Mesenchymal stem cell (in vitro differentiated cells and primary cell): ENCODE results near the gene DNAI4.
A peak's percentile ranks its signal among the peaks of the same experiment; 100 is the strongest.

ENCODE experiments used
- DNase-seq: peaks from one replicate; pipeline ENCODE4 v3.0.0-alpha.2; 2013
- H2AFZ ChIP-seq: one replicate; pipeline ENCODE4 v1.6.1; 2013; ENCODE audit warnings: low read depth, mild to moderate bottlenecking, control low read depth, inconsistent platforms, low read length, moderate library complexity
- H2AK5ac ChIP-seq: 2 replicates; pipeline ENCODE4 v1.6.1; 2013; ENCODE audit warnings: low read length, moderate library complexity, mild to moderate bottlenecking, inconsistent platforms; ENCODE audit not compliant: severe bottlenecking
- H2BK120ac ChIP-seq: one replicate; pipeline ENCODE4 v1.6.1; 2013; ENCODE audit warnings: low read depth, mild to moderate bottlenecking, inconsistent platforms, low read length, moderate library complexity
- H2BK12ac ChIP-seq, 2 experiments: one replicate each; pipeline ENCODE4 v1.6.1; 2013; ENCODE audit warnings: inconsistent platforms in 2 of 2, low read length in 2 of 2, mild to moderate bottlenecking in 2 of 2, moderate library complexity in 2 of 2, control low read depth in 1 of 2
- H2BK15ac ChIP-seq: one replicate; pipeline ENCODE4 v1.6.1; 2013; ENCODE audit warnings: mild to moderate bottlenecking, low read depth, inconsistent platforms; ENCODE audit not compliant: poor library complexity, severe bottlenecking
- H2BK5ac ChIP-seq: 2 replicates; pipeline ENCODE4 v1.6.1; 2013; ENCODE audit warnings: low read depth, mild to moderate bottlenecking, low read length, control low read depth, inconsistent platforms; ENCODE audit not compliant: poor library complexity, severe bottlenecking
- H3K14ac ChIP-seq, 2 experiments: one replicate each; pipeline ENCODE4 v1.6.1; 2013; ENCODE audit warnings: inconsistent platforms in 2 of 2, low read length in 2 of 2, control low read depth in 1 of 2, mild to moderate bottlenecking in 1 of 2, moderate library complexity in 1 of 2
- H3K18ac ChIP-seq, 2 experiments: one replicate each; pipeline ENCODE4 v1.6.1; 2013; ENCODE audit warnings: inconsistent platforms in 2 of 2, low read length in 2 of 2, control low read depth in 1 of 2, low read depth in 1 of 2, mild to moderate bottlenecking in 1 of 2
- H3K23ac ChIP-seq, 2 experiments: one replicate each; pipeline ENCODE4 v1.6.1; 2013; ENCODE audit warnings: inconsistent platforms in 2 of 2, low read length in 2 of 2, mild to moderate bottlenecking in 2 of 2, moderate library complexity in 2 of 2, control low read depth in 1 of 2
- H3K27ac ChIP-seq: 2 replicates; pipeline ENCODE4 v1.5.1; 2013; ENCODE audit warnings: mild to moderate bottlenecking, moderate library complexity, low read length, control low read depth, inconsistent platforms; ENCODE audit not compliant: poor library complexity, severe bottlenecking
- H3K27me3 ChIP-seq, 2 experiments: 2 replicates each; pipeline versions ENCODE4 v1.6.1 to v1.7.0; 2013; ENCODE audit warnings: low read length in 2 of 2, mild to moderate bottlenecking in 2 of 2, moderate library complexity in 2 of 2, control low read depth in 1 of 2, inconsistent platforms in 1 of 2; ENCODE audit not compliant: control insufficient read depth in 1 of 2, insufficient read depth in 1 of 2
- H3K36me3 ChIP-seq, 2 experiments: 2 replicates each; pipeline versions ENCODE4 v1.6.1 to v1.7.0; 2013; ENCODE audit warnings: low read length in 2 of 2, control low read depth in 1 of 2, inconsistent platforms in 1 of 2, low read depth in 1 of 2, mild to moderate bottlenecking in 1 of 2; ENCODE audit not compliant: insufficient read depth in 2 of 2, control insufficient read depth in 1 of 2
- H3K4ac ChIP-seq, 2 experiments: one replicate each; pipeline ENCODE4 v1.6.1; 2013; ENCODE audit warnings: inconsistent platforms in 2 of 2, low read length in 2 of 2, mild to moderate bottlenecking in 2 of 2, moderate library complexity in 2 of 2, control low read depth in 1 of 2, low read depth in 1 of 2
- H3K4me1 ChIP-seq: 2 replicates; pipeline ENCODE4 v1.6.1; 2013; ENCODE audit warnings: low read depth, low read length, control low read depth; ENCODE audit not compliant: control insufficient read depth, insufficient read depth
- H3K4me2 ChIP-seq: 2 replicates; pipeline ENCODE4 v1.6.1; 2013; ENCODE audit warnings: low read length, mild to moderate bottlenecking, inconsistent platforms; ENCODE audit not compliant: poor library complexity, severe bottlenecking
- H3K4me3 ChIP-seq, 2 experiments: 2 replicates each; pipeline versions ENCODE4 v1.5.1 to v1.7.0; 2013; ENCODE audit warnings: low read length in 2 of 2, mild to moderate bottlenecking in 2 of 2, control low read depth in 1 of 2, low read depth in 1 of 2; ENCODE audit not compliant: insufficient read depth in 1 of 2
- H3K79me1 ChIP-seq: replicated peaks from 2 replicates; pipeline ENCODE4 v1.6.1; 2013; ENCODE audit warnings: mild to moderate bottlenecking, control low read depth, low read length, inconsistent platforms; ENCODE audit not compliant: poor library complexity, severe bottlenecking
- H3K9ac ChIP-seq: 2 replicates; pipeline ENCODE4 v1.7.0; 2013; ENCODE audit warnings: mild to moderate bottlenecking, low read length, moderate library complexity
- H3K9me3 ChIP-seq: 2 replicates; pipeline ENCODE4 v1.7.0; 2013; ENCODE audit warnings: mild to moderate bottlenecking, low read length; ENCODE audit not compliant: control insufficient read depth
- H4K8ac ChIP-seq: one replicate; pipeline ENCODE4 v1.6.1; 2013; ENCODE audit warnings: inconsistent platforms, mild to moderate bottlenecking, low read length, moderate library complexity
- H4K91ac ChIP-seq: one replicate; pipeline ENCODE4 v1.6.1; 2013; ENCODE audit warnings: mild to moderate bottlenecking, low read length, inconsistent platforms
- WGBS: methylation state at CpG from one replicate; pipeline ENCODE4 v1.1.7; 2013; ENCODE audit warnings: mixed read lengths; 5-methylcytosine and 5-hydroxymethylcytosine counted together

DNAI4 gene

DNA sequence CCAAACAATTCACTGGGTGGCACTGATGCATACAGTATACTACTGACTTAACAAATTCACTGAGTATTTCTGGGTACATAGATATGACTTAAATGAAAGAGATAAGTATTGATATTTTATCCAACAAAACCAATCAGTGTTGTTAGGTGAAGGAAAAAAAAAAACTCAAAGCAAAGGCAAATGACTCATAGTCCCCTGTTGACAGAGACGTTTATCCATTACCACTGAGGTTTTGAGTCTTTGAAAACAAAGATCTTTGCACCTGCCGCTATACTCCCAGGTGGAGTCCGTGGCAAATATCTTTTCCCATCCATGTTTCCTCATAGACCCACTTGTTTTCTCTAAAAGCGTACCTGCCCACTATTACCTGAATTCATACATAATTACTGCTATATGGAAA lies 154.0 kb downstream of the DNAI4 start:
- Histone ChIP-seq H2AFZ (no peak overlapping the region), H3K9me3 (no peaks in the 10 kb centered on the region), H2BK12ac (no peak overlapping the region), H3K9ac (no peak overlapping the region), H3K4me3 (no peak overlapping the region), H3K36me3 (no peaks in the 10 kb centered on the region), H3K4me2 (no peak overlapping the region), H2BK120ac (no peak overlapping the region), H2AK5ac (no peak overlapping the region), H3K79me1 (no peaks in the 10 kb centered on the region), H3K14ac (no peak overlapping the region), H3K23ac (no peak overlapping the region), H3K4me1 (no peaks in the 10 kb centered on the region), H2BK5ac (no peak overlapping the region), H3K27me3 (no peaks in the 10 kb centered on the region), H4K91ac (no peak overlapping the region), H3K27ac (no peak overlapping the region), H2BK15ac (no peak overlapping the region), H3K4ac (no peak overlapping the region), H4K8ac (no peak overlapping the region), H3K18ac (no peak overlapping the region)
- DNase-seq = no peak
- 87% methylated on average over 4 of the region's 4 CpGs for WGBS

DNA sequence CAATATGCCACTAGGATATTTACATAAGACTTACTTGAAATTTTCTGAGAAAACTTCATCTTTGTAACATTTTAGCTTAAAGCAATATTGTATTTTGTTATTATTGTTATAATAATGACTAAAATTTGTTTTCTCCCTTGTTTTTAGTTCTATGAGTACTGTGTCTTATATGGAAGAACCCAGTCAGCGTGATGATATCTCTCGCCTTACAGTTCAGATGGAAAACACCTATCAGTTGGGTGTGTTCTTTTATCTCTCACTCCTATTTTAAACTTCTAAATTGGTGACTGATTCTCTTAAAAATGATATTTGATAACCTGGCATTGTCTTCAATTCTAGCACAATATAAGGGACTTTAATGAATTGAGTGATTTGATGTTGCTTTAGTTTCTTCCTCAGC lies 154.4 kb downstream of the DNAI4 start:
- no peaks in the 10 kb centered on the region for H3K79me1 ChIP-seq
- H3K27me3 ChIP-seq = no peaks in the 10 kb centered on the region
- H3K4ac ChIP-seq = no peak overlapping the region
- no peaks in the 10 kb centered on the region for H3K9me3 ChIP-seq
- no peak overlapping the region for H2BK12ac ChIP-seq
- H4K8ac ChIP-seq = no peak overlapping the region
- no peak overlapping the region for H2AFZ ChIP-seq
- H2AK5ac ChIP-seq = no peak overlapping the region
- no peak overlapping the region for H3K23ac ChIP-seq
- no peak overlapping the region for H3K18ac ChIP-seq
- no peak overlapping the region for H3K9ac ChIP-seq
- WGBS = no CpG with 5 or more reads among the region's 2 CpGs
- H2BK5ac ChIP-seq = no peak overlapping the region
- H2BK120ac ChIP-seq = no peak overlapping the region
- no peak overlapping the region for H3K4me3 ChIP-seq
- H3K4me2 ChIP-seq = no peak overlapping the region
- H3K36me3 ChIP-seq = no peaks in the 10 kb centered on the region
- H2BK15ac ChIP-seq = no peak overlapping the region
- H3K14ac ChIP-seq = no peak overlapping the region
- H3K27ac ChIP-seq = no peak overlapping the region
- DNase-seq = no peak
- H3K4me1 ChIP-seq = no peaks in the 10 kb centered on the region
- no peak overlapping the region for H4K91ac ChIP-seq

DNA sequence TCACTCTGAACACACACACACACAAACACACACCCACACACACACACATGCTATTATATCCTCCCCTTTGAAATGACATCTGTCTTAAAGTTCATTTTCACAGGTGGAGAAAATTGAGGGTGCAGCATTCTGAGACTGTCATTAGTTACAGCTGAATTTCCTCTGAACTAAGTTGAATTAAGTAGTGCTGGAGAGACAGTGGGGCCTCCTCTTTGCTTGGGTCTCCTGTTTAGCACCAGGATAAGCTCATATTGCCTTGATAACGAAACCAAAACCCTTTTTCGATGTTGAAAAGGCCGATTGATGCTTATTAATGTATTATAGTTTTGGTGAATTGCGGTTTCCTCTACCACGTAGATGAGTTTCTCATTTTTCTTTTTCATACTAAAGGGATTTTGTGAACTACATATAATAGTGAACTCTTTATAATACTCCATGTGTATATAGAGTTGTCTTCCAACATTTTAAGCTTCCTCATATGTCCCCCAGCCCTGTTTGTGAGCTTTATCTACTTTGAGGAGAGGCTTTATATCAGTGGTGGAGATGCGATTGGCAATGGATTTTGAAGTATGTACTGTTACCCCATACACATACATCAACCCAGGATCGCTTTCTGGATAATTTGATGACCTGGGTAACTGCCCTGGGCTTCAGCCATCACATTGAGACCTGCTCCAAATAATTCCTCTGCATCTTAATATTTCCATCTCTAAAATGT lies 155.0 kb downstream of the DNAI4 start:
- Histone ChIP-seq H2AFZ (no peak overlapping the region), H3K4me3 (no peak overlapping the region), H3K9ac (peak overlapping the region; percentile 17), H3K79me1 (no peaks in the 10 kb centered on the region), H3K18ac (no peak overlapping the region), H2BK15ac (no peak overlapping the region), H4K91ac (no peak overlapping the region), H3K4ac (no peak overlapping the region), H2BK5ac (no peak overlapping the region), H3K27me3 (no peaks in the 10 kb centered on the region), H2BK120ac (no peak overlapping the region), H3K9me3 (no peaks in the 10 kb centered on the region), H3K23ac (no peak overlapping the region), H4K8ac (no peak overlapping the region), H3K4me2 (no peak overlapping the region), H3K27ac (no peak overlapping the region), H3K36me3 (no peaks in the 10 kb centered on the region), H2AK5ac (no peak overlapping the region), H3K14ac (no peak overlapping the region), H2BK12ac (no peak overlapping the region), H3K4me1 (no peaks in the 10 kb centered on the region)
- 96% methylated on average over 2 of the region's 7 CpGs for WGBS
- no peak for DNase-seq

DNA sequence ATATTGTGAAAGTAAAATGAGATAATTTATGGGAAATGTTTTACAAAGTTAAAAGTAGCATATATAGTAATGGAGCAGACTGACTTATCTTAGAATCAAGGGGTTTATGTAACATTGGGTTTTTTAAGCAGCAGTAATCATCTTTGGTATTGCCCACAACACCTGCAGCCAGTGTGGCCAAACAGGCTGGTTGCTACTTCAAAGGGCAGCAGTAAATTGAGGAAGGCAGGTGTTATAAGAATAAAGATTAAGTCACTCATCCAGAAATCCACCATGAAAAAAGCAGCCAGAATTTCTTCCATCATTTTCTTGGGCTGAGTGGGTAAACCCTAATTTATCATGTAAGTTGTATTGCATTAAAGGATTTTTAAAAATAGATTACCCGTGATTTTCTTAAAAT lies 155.7 kb downstream of the DNAI4 start:
- Histone ChIP-seq H3K4me2 (no peak overlapping the region), H2BK5ac (no peak overlapping the region), H3K79me1 (no peaks in the 10 kb centered on the region), H3K4me1 (no peaks in the 10 kb centered on the region), H3K36me3 (no peaks in the 10 kb centered on the region), H3K9ac (no peak overlapping the region), H4K8ac (no peak overlapping the region), H3K4ac (no peak overlapping the region), H3K18ac (no peak overlapping the region), H2BK15ac (no peak overlapping the region), H2BK12ac (no peak overlapping the region), H4K91ac (no peak overlapping the region), H2BK120ac (no peak overlapping the region), H3K27me3 (no peaks in the 10 kb centered on the region), H3K23ac (no peak overlapping the region), H3K4me3 (no peak overlapping the region), H3K27ac (no peak overlapping the region), H2AFZ (no peak overlapping the region), H3K9me3 (no peaks in the 10 kb centered on the region), H3K14ac (no peak overlapping the region), H2AK5ac (no peak overlapping the region)
- no peak for DNase-seq
- no CpG with 5 or more reads among the region's 1 CpG for WGBS
